Peyer's patch (tissue), 4 donors: ENCODE data around the gene SLC38A6.

ENCODE experiments used
- CTCF ChIP-seq, 6 experiments: fragments of 450-650 bp in 4 of 6; fragments of 200-600 bp in 2 of 6; sonication (generic) in 1 of 6; IDR thresholded peaks; one replicate each; pipeline ENCODE4 v1.5.1; 2017 to 2019; ENCODE audit warnings: antibody characterized with exemption in 6 of 6, mild to moderate bottlenecking in 3 of 6, moderate library complexity in 1 of 6
- POLR2A ChIP-seq, 2 donors: fragments of 450-650 bp; IDR thresholded peaks; one replicate each; pipeline ENCODE4 v1.5.1; 2017; ENCODE audit warnings: antibody characterized with exemption in 2 of 2, mild to moderate bottlenecking in 2 of 2, moderate library complexity in 2 of 2

DNA sequence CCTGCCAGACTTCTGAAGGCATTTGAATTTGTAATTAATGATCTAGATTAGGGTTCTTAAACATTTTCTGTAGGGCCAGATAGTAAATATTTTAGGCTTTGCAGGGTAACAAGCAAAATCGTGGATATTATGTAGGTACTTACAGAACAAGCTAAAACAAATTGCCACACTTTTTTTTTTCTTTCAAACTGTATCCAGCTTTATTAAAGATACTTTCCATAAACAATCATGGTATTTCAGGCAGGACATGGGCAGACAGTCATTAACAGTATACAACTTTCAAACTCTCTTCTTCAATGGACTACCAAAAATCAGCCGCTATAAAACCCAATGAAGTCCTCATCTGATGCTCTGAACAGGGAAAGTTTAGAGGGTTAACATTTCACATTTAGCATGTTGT, 9.8 kb upstream of the SLC38A6 start:
- no peak for TF ChIP-seq CTCF (IDR thresholded peaks at IDR 0.05)
- TF ChIP-seq POLR2A (IDR thresholded peaks at IDR 0.05): no peak
